Stimulated activated CD4-positive, alpha-beta T cell treated with anti-CD3 and anti-CD28 coated beads, Interleukin-15, amount 100 ng/mL, for 1 hour (primary cell): ENCODE measurements around the gene LYSMD1.
A peak's percentile ranks its signal among the peaks of the same experiment; 100 is the strongest.
"Not testable (repeated sequence)": the region's sequence is repeated elsewhere in the genome, so short reads cannot be mapped to it uniquely, and the experiment has no call there.

ENCODE experiments used
- DNase-seq, 2 donors: peaks; one replicate each; pipeline ENCODE4 v3.0.0-alpha.2; 2020; ENCODE audit warnings: low read depth in 1 of 2, low spot score in 1 of 2

The LYSMD1 gene, protein sequence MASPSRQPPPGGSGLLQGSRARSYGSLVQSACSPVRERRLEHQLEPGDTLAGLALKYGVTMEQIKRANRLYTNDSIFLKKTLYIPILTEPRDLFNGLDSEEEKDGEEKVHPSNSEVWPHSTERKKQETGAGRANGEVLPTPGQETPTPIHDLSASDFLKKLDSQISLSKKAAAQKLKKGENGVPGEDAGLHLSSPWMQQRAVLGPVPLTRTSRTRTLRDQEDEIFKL

DNA sequence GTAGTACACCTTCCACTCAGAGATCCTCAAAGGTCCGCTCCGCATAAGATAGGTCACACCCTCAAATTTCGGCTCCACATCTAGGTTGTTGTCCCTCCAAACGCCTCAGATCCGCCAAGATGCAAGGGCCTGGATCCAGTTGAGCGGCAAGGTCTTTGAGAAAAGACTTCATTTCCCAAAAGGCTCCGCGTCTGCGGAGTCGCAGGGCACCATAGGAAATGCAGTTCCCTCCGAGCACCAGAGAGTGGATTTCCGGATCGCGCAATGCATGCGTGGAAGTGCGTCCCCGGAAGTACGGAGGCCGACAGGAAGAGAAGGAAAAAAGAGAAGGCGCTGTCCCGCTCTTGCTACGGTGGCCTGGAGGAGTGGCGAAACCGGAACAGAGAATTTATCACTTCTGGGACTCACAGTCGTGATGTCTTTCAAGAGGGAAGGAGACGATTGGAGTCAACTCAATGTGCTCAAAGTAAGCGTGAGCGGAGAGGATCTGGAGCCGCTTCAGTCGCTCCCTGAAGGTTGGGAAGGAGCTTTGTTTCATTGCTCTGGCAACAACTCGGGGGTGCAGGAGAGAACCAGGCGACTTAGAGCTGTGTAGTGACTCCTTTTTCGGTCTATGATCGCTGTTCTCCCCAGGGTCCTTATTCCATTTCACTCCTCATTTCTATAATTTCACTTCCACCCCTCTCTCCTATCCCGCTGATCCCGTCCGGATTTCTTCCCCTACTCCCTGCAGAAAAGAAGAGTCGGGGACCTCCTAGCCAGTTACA lies at the start of gene LYSMD1, which contains the start of gene SCNM1:
Gene LYSMD1, minus strand, starts transcription at position 165 of the 767 bp plus-strand sequence. CDS start 644 bp downstream, outside the sequence.
Gene SCNM1, plus strand, starts transcription at position 407 of the 767 bp plus-strand sequence. Its CDS starts 9 bp downstream, at position 416.
- peak; percentile 85 to 89 for DNase-seq

DNA sequence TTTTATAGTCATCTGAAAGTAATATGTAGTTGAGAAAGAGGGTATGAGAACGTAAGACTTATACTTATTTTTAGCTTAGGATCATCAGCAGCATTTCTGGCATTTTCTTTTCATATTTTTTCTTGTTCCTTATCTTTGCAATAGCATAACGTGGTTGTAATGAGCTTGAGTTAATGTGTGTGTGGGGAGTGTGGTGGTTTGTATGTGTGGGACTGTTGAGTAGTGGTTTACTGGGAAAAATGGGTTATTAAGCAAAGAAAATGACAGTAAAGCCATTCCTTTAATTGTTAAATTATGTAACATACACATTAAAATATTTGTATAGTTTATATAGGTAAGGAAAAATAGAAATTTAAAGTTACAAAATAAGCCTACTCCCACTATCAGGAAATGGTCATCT lies 47.9 kb upstream of the LYSMD1 start:
- DNase-seq: no peak

DNA sequence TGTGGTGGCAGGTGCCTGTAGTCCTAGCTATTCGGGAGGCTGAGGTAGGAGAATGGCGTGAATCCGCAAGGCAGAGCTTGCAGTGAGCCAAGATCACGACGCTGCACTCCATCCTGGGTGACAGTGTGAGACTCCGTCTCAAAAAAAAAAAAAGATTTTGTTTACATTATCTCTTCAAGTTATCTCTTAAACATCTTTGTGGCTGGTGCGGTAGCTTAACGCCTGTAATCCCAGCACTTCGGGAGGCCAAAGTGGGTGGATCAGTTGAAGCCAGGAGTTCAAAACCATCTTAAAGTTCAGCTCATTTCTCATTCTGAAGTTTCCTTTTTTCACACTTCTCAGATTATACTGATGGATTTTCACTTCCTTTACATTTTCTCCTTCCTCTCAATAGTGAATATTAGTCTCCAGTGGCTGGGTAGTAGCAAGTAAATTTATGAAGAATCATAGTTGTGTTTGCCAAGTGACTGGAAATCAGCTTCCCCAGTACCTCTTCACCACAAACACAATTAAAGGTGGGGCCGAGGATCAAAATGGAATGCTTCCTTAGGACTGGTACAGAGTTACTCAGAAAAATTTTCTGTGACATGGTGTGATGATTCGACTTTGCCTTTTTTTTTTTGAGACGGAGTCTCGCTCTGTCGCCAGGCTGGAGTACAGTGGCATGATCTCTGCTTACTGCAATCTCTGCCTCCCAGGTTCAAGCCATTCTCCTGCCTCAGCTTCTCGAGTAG lies 46.4 kb upstream of the LYSMD1 start:
- DNase-seq: no peak

DNA sequence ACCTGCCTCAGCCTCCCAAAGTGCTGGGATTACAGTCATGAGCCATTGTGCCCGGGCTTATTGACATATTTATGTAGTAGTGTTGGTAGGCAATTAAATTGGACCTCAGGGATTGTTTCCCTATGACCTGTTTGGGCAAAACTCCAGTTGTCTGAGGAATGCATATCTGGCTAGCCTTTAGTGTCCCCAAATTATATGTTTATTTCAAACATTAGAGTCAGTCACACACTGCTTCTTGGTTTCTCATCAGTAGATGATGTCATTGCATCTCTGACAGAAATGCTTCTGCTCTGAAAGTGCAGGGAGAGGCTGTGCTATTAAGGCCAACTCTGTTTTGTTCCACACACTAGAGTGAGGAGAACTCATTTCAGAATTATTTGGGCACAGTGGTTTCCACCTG lies 45.1 kb upstream of the LYSMD1 start:
- no peak for DNase-seq

DNA sequence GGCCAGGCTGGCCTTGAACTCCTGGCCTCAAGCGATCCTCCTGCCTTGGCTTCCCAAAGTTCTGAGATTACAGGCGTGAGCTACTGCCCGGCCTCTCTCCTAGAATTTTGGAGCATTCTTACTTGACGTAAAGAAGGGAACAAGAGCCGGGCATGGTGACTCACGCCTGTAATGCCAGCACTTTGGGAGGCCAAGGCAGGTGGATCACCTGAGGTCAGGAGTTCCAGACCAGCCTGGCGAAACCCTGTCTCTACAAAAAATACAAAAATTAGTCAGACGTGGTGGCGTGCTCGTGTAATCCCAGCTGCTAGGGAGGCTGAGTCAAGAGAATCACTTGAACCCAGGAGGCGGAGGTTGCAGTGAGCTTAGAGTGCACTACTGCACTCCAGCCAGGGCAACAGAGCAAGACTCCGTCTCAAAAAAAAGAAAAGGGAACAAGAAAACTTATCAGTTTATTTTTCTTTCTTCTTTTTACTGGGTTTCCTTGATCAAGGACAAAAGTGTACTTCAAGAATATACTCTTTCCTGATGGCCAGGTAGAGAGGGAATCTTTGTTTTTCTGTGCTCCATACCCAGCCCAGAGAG lies 39.8 kb upstream of the LYSMD1 start:
- not testable (repeated sequence) for DNase-seq

DNA sequence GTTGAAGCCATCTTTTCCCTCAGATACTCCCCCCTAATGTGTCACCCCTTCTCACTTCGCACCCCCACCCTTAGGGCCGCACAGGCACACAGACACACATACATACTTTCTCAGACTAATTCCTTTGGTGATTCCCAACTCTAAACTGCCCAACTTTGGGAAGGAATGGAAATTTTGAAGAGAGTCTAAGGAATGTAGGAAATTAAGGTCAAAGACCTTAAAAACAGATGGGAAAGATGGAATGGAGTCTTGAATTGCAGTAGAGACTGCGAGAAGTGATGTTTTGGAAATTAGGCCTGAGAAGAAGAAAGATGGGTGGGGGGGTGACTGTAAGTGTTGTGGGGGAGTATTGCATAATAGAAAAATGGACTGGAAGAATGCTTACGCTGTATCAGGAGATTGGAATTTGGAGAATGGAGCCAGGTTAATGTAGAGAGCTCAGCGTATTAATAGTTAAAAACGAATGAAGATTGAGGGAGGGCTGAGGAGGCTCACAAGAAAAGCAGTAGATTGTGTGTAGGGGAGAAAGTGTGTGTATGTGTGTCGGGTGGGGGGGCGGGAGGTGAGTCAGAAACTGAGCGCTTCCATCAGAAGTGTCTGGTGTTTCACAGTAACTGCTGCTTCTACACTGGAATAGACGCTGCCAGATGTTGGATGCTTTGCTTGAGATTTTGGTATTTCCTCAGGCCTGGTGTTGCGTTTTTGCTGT lies 34.3 kb upstream of the LYSMD1 start:
- no peak for DNase-seq

DNA sequence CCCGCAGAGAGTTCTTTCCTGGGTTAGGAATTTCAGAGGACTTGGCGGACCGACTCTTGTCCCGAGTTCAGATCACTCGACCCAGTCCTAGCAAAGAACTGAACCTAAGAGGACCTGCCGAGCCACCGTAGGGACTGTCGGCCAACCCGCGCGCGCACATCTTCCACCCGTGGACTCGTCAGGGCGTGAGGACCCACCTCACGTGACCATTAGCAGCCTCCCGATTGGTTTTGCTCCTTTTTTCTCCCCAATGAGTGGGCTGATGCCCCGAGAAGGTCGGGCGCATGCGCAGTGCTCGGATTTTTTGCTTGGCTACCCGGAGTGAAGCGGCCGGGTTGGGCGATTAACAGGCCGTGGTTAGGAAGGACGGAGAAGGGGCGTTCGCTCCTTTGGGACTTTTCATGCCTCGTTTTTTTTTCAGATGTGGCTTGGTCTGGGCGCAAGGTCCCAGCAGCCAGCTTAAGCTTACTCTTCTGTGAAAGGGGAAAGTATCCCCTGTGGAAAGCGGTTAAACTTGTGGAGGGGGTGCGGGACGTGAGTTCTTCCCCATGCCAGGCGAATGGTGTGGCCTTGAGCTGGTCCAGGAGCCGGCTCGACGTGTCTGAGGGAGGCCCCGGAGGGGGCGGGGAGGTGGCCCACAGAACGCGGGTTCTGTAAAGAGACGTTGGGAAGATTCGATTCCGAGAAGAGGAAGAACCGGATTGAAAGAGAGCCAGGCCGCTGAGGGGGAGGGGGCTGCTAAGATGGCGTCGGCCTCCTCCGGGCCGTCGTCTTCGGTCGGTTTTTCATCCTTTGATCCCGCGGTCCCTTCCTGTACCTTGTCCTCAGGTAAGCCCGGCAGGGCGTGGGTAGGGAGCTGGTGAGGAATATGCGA lies 32.8 kb upstream of the LYSMD1 start, which contains the start of gene PIP5K1A:
Gene PIP5K1A, plus strand, starts transcription at position 299 of the 874 bp plus-strand sequence. Its CDS starts 445 bp downstream, at position 744.
- peak; percentile 97 for DNase-seq

DNA sequence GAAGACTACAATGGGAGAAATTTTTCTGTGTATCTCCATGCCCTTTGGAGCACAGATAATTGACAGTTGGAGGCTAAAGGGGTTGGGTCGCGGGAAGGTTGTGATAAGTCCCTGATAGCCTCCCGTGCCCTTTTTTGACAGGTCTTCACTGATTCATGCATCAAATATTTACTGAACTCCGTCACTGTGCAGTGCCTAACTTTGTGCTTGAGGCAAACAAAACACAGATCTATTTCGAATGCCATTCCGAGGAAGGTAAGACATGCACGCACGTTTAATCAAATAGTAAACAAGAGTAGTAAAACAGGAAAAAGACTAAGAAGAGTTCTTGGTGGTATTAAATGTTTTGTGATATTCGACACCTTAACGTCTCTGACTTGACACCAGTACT lies 32.2 kb upstream of the LYSMD1 start:
- DNase-seq: no peak

DNA sequence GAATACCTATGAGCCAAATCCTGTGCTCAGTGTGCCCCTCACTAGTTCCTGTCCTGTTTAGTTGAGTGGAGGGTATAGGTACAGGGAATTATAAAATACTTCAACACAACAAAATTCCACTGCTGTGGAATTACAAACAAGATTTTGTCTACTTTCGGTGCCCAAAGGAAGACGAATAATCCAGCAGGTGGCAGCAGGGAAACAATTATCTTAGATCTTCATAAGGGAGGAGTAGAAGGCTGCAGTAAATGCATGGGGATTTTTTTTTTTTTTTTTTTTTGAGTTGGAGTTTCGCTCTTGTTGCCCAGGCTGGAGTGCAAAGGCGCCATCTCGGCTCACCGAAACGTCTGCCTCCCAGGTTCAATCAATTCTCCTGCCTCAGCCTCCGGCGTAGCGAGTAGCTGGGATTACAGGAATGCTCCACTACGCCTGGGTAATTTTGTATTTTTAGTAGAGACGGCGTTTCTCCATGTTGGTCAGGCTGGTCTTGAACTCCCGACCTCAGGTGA lies 30.6 kb upstream of the LYSMD1 start:
- DNase-seq: no peak

DNA sequence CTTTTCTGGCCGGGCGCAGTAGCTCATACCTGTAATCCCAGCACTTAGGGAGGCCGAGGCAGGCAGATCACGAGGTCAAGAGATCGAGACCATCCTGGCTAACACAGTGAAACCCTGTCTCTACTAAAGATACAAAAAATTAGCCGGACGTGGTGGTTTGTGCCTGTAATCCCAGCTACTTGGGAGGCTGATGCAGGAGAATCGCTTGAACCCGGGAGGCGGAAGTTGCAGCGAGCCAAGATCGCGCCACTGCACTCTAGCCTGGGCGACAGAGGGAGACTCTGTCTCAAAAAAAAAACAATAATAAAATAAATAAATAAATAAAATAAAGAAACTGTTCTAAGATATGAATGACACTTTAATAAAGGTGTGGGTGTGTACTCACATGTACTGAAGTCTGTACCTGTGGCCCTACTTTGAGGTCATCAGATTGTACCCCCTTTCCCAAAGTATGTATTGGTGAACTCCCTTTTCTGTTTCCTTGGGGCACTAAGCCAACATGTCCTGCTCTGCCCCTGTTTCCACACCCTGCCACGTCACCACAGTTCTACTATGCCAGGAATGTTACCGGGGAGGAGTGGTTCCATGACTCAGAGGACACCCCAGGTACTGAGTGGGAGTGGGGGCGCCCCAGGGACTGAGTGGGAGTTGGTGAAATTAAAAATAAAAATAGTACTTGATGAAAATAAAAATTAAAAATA lies 29.3 kb upstream of the LYSMD1 start:
- DNase-seq: not testable (repeated sequence)

DNA sequence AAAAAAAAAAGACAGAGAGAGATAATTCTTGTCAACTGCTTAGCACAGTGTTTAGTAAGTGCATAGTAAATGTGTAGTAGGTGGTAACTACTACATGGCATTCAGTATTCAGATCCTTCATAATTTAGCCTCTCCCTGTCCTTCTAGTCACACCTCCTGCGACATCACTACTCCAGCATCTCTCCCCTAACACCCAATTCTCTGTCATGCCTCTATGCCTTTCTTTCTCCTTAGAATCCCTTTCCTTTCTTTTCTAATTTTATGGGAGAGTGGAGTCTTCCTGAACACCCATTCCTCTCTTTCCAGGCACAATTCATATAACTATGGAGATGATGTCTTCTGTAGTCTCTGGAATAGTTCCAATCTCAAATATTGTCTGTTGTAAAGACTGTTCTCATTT lies 28.2 kb upstream of the LYSMD1 start:
- DNase-seq: no peak

DNA sequence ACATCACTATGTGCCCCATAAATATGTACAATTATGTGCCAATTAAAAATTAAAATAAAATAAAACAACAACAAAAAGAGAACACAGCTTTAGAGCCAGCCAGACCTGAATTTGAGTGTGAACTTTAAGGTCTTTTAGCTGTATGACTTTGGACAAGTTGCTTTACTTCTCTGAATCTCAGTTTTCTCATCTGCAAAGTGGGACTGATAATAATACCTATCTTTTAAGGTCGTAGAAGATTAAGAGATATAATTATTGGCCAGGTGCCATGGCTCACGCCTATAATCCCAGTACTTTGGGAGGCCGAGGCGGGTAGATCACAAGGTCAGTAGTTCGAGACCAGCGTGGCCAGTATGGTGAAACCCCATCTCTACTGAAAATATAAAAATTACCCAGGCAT lies 27.6 kb upstream of the LYSMD1 start:
- no peak for DNase-seq

DNA sequence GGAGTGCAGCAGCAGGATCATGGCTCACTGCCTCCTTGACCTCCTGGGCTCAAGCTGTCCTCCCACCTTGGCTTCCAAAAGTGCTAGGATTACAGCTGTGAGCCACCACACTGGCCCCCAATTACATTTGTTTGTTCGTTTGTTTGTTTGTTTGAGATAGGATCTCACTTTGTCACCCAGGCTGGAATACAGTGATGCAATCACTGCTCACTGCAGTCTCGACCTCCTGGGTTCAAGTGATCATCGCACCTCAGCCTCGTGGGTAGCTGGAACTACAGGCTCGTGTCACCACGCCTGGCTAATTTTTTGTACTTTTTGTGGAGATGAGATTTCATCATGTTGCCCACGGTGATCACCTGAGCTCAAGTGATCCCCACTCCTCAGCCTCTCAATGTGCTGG lies 26.3 kb upstream of the LYSMD1 start:
- DNase-seq: no peak

DNA sequence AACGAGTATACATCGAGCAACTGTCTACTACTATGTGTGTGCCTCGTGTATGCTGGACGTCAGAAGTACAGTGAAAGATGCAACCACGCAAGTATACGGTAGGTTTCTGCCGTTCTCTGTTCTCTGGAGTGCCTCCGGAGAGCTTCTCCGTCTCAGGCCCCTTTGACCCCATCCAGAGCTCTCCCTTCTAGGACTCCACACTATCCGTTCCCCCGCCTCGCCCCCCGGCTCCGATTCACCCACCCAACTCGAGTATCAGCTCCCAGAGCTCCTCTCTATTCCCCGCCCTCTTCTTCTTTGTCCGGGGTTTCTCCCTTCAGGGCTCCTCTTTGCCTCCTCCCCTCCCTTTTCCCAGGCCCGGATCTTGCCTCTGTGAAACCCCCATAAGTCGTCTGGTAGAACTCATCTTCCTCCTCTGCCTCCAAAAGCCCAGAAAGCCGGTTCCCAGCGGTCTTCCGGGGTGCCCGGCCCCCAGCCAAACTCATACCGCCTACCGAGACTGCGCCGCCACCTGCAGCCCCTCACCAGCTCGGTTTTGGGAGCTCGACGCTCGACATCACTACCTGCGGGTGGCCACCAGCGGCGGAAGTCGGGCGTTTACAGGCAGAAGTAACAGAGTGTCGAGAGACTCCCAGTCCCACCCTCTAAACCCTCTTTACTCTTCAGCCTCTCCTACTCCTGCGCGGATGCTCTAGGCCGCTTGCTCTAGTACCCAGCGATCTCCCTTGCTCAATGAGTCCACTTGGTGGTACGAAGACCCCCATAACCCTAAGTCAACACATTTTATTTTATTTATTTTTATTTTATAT lies 24.1 kb upstream of the LYSMD1 start, which contains the start of gene VPS72:
Gene VPS72, minus strand, starts transcription at position 561 of the 809 bp plus-strand sequence. Its CDS starts 76 bp downstream, at position 485.
- peak; percentile 64 to 73 for DNase-seq

DNA sequence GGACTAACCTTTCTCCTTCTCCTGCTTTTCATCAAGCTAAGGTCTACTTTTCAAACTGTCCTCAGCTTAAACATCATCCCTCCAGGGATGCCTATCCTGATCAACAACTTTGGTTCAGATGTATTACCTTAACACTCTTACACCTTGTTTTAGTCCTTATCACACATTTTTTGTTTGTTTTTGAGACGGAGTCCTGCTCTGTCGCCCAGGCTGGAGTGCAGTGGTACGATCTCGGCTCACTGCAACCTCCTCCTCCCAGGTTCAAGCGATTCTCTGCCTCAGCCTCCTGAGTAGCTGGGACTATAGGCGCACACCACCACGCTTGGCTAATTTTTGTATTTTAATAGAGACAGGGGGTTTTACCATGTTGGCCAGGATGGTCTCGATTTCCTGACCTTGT lies 23.0 kb upstream of the LYSMD1 start:
- not testable (repeated sequence) for DNase-seq

DNA sequence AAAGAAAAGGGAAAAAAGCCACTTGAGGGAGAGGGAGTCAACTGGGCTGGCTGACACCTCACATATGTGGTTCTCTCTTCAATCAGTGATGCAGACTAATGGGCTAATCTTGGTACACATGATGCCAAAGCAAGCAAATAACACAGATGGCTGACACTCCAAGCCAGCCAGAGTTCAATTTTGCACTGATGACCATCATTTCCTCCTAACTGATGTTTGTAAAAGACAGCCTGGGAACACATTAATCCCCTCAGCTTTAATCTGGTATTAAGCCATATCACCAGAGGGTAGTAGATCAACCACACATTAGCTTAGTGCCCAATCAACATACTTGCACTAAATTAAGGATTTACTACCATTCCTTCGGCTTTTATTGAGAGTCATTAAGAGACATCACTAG lies 21.5 kb upstream of the LYSMD1 start:
- DNase-seq: no peak

DNA sequence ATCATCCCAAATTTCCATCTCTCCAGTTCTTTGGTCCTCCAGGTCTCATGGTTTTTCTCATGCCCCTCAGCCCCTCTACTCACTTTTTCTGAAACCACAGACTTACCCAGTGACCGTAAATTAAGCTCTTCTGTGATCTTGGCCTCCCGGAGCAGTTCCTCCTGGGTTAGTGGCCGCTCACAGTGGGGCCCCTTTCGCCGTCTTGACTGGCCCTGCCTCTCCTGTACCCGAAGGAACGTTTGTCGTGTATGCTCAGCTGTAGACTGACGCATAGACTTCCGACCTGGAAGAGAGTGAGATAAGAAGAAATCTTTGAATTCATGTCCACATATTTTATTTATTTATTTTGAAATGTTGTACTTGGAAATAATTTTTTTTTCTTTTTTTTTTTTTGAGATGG lies 18.5 kb upstream of the LYSMD1 start:
- DNase-seq: no peak

DNA sequence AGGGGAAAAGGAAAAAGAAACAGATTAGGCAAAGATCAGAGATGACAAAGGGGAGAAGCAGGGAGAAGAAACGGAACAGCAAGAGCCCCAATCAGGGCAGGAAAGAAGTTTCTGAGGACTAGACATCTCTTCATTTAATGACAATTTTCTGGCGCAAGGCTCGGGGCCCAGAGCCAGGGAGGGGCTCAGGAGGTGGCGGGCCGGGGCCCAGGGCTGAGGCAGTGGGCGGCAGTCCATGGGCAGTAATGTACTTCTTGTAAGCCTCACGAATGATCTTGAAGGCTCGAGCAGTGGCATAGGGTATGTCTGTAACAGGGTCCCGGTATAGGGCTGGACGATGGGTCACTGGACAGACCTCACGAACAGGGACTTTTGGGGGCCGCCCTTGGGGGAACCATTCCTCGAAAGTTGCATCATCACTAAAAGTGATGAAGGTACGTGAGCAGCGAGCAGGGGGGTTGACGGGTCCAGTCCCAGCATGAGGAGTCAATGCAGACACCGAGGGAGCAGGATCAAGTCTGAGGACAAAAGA lies 10.9 kb upstream of the LYSMD1 start:
- DNase-seq: no peak
